Measurements from ENCODE around the gene MAMLD1. TPM values are rescaled to one million over a fixed set of nuclear protein-coding genes. Genes with fewer than 3 reads are reported as not detected.

Gene MAMLD1
- total RNA-seq, 4 donors from 2014 or later, result 0.38 to 2.5 (median 0.75) TPM

DNA sequence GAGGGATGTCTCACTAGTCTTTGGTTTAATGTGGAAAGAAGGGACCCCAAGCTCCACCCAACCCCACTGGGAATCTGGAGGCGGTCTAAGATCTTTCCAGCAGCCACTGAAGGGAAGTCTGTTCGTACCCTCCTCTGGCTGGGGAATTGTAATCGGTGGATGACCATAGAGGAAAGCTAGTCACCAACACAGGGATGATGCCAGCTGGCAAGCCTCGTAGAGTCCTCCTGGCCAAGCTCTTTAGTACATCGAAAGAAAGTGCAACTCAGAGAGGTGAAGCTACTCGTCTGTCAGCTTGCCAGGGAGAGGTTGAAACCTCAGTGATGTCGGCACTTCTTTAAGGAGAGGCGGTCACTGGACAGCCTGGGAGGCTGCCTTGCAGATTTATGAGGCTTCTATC is 58.7 kb downstream of the MAMLD1 start:
- no peak for DNase-seq
- Histone ChIP-seq H3K36me3 (no peaks in the 10 kb centered on the region), H3K27me3 (no peaks in the 10 kb centered on the region), H3K9me3 (no peaks in the 10 kb centered on the region), H3K4me3 (no peak overlapping the region), H3K27ac (no peak overlapping the region), H3K4me1 (no peaks in the 10 kb centered on the region)
- no peak for TF ChIP-seq POLR2A (IDR thresholded peaks at IDR 0.05)
- TF ChIP-seq, protein P1, sequence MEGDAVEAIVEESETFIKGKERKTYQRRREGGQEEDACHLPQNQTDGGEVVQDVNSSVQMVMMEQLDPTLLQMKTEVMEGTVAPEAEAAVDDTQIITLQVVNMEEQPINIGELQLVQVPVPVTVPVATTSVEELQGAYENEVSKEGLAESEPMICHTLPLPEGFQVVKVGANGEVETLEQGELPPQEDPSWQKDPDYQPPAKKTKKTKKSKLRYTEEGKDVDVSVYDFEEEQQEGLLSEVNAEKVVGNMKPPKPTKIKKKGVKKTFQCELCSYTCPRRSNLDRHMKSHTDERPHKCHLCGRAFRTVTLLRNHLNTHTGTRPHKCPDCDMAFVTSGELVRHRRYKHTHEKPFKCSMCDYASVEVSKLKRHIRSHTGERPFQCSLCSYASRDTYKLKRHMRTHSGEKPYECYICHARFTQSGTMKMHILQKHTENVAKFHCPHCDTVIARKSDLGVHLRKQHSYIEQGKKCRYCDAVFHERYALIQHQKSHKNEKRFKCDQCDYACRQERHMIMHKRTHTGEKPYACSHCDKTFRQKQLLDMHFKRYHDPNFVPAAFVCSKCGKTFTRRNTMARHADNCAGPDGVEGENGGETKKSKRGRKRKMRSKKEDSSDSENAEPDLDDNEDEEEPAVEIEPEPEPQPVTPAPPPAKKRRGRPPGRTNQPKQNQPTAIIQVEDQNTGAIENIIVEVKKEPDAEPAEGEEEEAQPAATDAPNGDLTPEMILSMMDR (IDR thresholded peaks at IDR 0.05), result no peak

DNA sequence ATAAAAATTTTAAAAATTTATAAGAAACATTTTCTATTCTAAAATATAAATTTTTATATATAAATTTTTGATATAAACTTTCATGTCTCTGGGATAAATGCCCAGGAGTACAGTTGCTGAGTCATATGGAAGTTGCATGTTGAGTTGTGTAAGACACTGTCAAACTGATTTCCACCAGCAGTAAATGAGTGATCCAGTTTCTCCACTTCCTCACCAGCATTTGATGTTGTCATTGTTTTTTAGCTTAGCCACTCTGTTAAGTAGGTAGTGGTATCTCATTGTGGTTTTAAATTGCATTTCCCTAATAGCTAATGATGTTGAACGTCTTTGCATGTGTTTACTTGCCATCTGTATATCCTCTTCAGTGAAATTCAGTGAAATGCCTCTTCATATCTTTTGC is 66.5 kb downstream of the MAMLD1 start:
- no peaks in the 10 kb centered on the region for H3K27me3 ChIP-seq
- H3K4me3 ChIP-seq, result no peak overlapping the region
- H3K27ac ChIP-seq, result no peak overlapping the region
- DNase-seq, result no peak
- no peaks in the 10 kb centered on the region for H3K36me3 ChIP-seq
- H3K4me1 ChIP-seq, result no peaks in the 10 kb centered on the region
- H3K9me3 ChIP-seq, result no peaks in the 10 kb centered on the region
- TF ChIP-seq POLR2A (IDR thresholded peaks at IDR 0.05), result no peak
- TF ChIP-seq, protein P1 (IDR thresholded peaks at IDR 0.05), result no peak

DNA sequence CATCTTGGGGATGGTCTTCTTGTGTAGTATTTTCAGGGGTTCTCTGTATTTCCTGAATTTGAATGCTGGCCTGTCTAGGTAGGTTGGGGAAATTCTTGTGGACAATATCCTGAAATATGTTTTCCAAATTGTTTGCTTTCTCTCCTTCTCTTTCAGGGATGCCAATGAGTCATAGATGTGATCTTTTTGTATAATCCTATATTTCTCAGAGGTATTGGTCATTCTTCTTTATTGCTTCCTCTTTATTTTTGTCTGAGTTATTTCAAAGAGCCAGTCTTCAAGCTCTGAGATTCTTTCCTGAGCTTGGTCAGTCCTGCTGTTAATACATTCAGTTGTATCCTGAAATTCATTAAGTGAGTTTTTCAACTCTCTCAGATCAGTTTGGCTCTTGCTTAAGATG is 73.1 kb downstream of the MAMLD1 start:
- Histone ChIP-seq H3K27ac (no peak overlapping the region), H3K36me3 (no peaks in the 10 kb centered on the region), H3K27me3 (no peaks in the 10 kb centered on the region), H3K9me3 (no peaks in the 10 kb centered on the region), H3K4me1 (no peaks in the 10 kb centered on the region), H3K4me3 (no peak overlapping the region)
- no peak for TF ChIP-seq POLR2A (IDR thresholded peaks at IDR 0.05)
- TF ChIP-seq, protein P1 (IDR thresholded peaks at IDR 0.05), result no peak
- DNase-seq, result no peak

DNA sequence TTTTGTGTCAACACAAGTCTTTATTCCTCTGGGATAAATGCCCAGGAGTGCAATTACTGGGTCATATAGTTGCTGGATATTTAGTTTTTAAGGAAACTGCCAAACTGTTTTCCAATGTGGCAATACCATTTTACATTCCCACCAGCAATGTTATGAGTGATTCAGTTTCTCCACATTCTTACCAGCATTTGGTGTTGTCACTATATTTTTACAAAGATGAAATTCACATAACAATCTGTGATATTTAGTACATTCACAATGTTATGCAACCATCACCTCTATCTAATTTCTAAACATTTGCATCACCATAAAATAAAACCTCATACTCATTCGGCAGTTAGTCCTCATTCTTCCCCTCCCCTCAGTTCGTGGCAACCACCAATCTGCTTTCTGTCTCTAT is 75.0 kb downstream of the MAMLD1 start:
- DNase-seq, result no peak
- H3K27ac ChIP-seq, result no peak overlapping the region
- no peak for TF ChIP-seq POLR2A (IDR thresholded peaks at IDR 0.05)
- TF ChIP-seq, protein P1 (IDR thresholded peaks at IDR 0.05), result no peak
- H3K36me3 ChIP-seq, result no peaks in the 10 kb centered on the region
- H3K27me3 ChIP-seq, result no peaks in the 10 kb centered on the region
- H3K4me3 ChIP-seq, result no peak overlapping the region
- no peaks in the 10 kb centered on the region for H3K4me1 ChIP-seq
- no peaks in the 10 kb centered on the region for H3K9me3 ChIP-seq

DNA sequence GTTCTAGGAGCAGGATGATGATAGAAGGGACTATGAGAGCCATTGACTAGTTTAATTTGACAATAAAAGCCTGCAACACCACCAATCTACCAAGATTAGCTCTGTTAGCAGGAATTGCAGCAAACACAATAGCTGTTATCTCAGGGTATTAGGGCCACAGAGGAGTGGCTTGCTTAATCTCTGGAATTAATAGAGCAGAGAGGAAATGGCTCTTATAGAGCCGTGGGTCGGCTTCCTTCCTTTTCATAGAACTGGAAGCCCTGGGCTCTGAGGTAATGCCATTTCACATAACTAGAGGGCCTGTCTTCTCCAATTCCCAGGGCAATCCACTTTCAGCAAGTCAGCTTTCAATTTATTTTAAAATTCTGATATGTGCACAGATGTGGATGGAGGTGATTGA is 83.0 kb downstream of the MAMLD1 start:
- no peak for DNase-seq
- H3K4me1 ChIP-seq, result no peaks in the 10 kb centered on the region
- H3K36me3 ChIP-seq, result no peaks in the 10 kb centered on the region
- H3K9me3 ChIP-seq, result no peaks in the 10 kb centered on the region
- no peak overlapping the region for H3K4me3 ChIP-seq
- TF ChIP-seq POLR2A (IDR thresholded peaks at IDR 0.05), result no peak
- TF ChIP-seq, protein P1 (IDR thresholded peaks at IDR 0.05), result no peak
- no peaks in the 10 kb centered on the region for H3K27me3 ChIP-seq
- no peak overlapping the region for H3K27ac ChIP-seq

DNA sequence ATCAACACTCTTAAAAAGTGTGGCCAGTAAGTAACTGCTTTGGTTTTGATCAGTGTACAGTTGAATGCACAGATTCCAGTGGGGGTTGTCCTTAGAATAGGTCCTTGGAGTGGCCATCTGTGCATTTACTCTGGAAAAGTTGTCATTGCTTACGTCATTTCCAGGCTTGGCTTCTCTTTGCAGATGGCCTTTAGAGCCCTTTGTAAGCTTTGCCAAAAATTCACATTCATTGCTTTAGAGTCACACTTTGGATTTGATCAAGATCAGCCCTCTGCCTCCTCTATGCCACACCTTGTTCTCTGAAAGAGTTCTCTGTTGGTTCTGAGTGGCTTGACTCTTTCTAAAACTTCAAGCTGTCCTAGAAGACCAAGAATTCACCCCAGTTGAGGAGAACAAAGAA is 83.9 kb downstream of the MAMLD1 start:
- Histone ChIP-seq H3K4me1 (no peaks in the 10 kb centered on the region), H3K9me3 (no peaks in the 10 kb centered on the region), H3K4me3 (no peak overlapping the region), H3K27me3 (no peaks in the 10 kb centered on the region), H3K27ac (no peak overlapping the region), H3K36me3 (no peaks in the 10 kb centered on the region)
- TF ChIP-seq, protein P1 (IDR thresholded peaks at IDR 0.05), result no peak
- no peak for TF ChIP-seq POLR2A (IDR thresholded peaks at IDR 0.05)
- no peak for DNase-seq

Measured in Peyer's patch (tissue), 4 donors.